Muscle of arm (tissue), 12 donors: ENCODE measurements around the gene KCNA3. TPM values are rescaled to one million over a fixed set of nuclear protein-coding genes. Genes with fewer than 3 reads are reported as not detected.
"Not testable (repeated sequence)": the region's sequence is repeated elsewhere in the genome, so short reads cannot be mapped to it uniquely, and the experiment has no call there.

Source experiments
- DNase-seq: peaks from one replicate; pipeline ENCODE4 v3.0.0-alpha.2; 2013
- polyA plus RNA-seq, 12 donors: library from polyadenylated mRNA; unstranded; fragments of 120-200 nt; gene quantifications; one replicate each; pipeline ENCODE4 v1.2.1, GENCODE V29; 2013; ENCODE audit not compliant: insufficient read length in 12 of 12

Gene KCNA3
- polyA plus RNA-seq, 12 donors, result 0.08 to 0.39 (median 0.20) TPM; not detected in 4

DNA sequence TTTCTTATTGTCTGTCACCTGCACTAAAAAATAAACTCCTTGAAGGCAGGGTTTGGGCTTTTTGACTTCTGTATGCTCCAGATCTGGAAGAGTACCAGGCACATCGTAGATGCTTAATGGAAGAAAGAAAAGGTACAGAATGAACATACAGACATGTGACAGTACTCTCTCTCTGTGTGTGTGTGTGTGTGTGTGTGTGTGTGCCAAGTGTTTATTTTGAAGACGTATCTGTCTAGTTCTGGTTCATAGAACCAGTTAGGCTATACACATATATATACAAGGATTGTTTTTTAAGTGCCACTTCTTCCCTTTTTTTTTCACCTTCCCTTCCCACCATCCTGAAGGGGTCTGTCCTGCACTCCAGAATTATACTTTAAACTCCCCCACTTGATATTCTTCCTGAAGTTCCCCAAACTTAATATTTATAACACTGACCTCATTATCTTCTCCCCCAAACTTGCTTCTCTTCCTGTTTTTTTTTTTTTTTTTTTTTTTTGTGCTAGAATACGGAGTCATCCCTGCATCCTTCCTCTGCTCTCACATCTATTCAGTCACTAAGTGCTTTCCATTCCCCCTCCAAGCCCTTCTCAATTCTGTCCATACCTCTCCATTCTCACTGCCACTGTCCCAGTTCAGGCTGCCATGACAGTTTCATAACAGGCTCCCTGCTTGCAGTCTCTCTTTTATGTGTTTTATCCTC is 5.4 kb upstream of the KCNA3 start:
- no peak for DNase-seq

DNA sequence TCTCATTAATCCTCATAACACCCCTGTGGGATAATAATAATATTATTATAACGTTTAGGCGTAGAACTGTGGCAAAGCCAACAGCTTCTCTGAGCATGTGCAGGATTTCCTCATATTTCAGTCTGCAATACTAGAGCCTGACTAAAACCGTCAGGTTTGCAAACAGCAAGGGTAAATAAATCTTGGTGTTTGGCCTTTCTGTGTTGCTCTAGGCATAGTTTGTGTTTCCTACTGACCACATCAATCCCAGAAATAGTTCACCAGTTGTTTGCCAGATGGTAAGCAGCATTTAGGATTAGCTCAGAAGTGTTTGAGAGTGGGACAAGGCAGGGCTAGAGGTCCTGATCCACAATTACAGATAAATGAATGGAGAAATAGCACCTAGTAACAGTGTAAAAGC is 2.8 kb upstream of the KCNA3 start:
- DNase-seq, result no peak

DNA sequence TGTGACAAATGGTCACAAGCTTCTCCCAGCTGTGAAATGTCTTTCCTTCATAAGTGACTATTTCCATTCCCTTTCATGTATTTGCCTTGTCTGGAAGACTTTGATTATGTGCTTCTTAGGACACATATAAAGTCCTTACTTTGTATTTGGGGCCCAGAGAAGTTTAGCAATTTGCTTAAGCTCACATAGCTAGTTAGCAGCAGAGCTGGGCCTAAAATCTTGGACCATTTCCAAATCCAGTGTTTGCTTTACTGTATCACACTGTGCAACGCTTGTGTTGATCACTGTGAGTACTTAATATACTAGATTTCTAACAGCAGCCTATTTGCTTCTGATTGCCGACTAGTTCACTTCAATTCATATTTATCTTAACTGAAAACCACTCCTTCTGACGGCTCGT is 2.2 kb upstream of the KCNA3 start:
- no peak for DNase-seq

DNA sequence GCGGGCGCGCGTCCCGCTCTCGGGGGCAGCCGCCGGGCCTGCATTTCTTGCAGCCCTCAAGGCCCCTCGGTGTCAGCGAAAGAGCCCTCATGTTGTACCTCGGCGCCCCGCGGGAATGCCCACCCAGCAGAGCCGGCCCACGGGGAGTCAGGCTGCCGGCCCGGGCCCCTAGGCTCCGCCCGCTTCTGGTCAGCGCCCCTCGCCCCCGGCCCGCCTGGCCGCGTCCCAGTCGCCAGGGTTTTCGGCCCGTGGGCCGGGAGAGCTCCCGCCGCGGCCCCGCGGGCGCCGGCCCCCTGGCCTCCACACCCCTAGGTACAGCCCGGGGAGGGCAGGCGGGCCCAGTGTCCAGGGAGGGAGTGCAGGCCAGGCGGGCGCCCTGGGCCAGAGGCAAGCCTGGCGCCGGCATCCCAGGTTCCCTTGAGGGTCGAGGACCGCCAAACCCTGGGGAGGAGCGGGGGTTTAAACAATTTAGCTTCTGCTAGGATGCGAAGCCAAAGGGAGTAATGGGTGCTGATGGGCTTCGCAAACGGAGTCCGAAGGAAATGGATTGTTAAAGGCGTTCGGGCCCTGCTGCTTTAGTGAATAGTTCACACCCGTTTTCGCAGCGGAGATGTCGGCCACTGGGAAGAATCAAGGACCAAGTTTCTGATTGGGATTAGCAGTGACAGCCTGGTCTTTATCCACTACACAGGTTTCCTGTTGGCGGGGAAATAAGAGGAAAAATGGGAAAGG is 486 bp upstream of the KCNA3 start:
- DNase-seq, result no peak

DNA sequence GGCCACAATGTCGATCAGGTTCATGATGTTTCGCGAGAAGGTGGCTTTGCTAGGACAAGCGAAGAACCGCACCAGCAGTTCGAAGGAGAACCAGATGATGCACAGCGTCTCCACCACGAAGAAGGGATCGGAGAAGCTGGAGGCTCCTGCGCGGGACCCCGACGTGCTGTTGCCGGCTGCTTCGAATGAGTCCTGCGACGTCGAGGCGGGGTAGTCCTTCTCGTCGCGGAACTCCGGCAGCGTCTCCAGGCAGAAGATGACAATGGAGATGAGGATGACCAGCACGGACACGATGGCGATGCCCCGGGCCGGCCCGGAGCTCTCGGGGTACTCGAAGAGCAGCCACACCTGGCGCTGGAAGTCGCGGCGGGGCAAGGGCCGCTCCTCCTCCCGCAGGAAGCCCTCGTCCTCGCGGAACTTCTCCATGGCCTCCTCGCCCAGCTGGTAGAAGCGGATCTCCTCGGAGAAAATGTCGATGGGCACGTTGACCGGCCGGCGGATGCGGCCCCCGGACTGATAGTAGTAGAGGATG is 869 bp downstream of the KCNA3 start:
- DNase-seq, result no peak

DNA sequence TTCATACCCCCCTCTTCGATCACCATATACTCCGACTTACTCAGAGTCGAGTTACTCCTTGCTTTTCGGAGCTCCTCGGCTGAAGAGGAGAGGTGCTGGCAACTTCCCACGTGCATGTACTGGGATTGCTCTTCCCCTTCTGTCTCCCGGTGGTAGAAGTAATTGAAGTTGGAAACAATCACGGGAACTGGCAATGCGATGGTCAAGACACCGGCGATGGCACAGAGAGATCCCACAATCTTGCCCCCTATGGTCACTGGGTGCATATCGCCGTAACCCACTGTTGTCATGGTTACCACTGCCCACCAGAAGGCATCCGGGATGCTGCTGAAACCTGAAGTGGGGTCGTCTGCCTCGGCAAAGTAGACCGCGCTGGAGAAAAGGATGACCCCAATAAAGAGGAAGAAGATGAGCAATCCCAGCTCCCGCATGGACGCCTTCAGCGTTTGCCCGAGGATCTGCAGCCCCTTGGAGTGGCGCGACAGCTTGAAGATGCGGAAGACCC is 1.5 kb downstream of the KCNA3 start:
- no peak for DNase-seq

DNA sequence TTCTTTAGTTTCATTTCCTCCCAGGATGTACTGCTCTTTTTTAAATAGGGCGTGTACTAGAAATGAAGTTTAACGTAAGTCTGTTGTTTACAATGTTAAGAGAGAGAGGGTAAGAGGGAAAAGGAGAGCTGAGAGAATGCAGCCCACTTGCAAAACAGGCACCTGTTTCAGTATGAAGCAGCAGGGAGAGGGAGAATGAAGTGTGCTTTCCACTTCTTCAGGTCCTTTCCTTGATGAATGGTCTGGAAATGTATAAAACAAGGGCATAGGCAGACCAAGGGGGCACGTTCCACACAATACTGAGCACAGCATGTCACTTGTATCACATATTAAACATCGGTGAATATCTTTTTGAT is 2.0 kb downstream of the KCNA3 start:
- DNase-seq, result no peak

DNA sequence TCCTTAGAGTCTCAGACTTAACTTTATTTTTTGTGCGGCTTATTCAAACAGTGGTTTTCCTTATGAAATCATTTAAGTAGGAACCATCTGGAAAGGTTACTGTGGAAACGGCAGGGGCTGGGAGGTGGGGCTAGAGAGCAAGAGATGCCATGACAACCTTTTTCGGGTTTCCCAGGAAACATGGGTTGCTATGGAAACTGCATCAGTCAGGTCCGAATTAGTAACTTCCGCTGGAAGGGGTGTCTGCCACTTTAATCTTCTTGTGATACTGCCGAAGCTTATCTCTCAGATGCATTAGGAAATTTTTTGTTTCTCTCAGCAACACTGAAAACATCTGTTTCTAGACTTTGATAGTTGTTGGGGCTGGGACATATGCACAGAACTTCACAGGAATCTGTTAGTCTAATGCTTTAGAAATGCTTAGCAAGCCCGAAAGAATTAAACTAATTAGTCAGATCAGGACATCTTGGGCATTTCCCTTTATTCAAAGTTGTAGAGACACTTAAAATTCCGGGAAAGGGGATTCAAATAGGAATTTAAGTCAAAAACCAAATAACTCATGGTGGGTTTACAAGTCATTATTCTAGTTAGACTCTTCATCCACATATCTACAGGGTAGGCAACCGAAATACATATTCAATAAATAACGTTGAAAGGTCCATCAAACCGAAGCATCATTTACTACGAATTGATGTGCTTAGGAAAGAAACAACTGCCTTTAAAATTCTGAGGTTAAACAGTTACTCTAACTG is 2.6 kb downstream of the KCNA3 start:
- no peak for DNase-seq

DNA sequence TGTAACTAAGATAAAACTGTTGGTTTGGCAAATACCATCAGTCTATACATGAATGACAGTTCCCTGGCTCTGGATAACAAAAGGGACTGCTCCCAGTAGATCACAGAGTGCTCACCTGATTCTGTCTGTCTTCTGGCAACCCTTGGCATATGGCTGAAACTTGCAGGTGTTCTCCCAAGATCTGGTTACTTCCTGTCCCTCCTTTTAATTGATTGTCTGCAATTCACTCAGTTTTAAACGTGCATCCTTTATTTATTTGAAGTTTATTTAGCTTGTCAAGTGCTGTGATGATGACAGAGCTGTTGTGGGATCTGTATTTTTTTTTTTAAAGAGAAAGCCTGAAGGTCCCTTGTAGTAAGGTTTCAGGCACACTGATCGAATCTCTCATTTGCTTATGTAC is 3.4 kb downstream of the KCNA3 start:
- no peak for DNase-seq

DNA sequence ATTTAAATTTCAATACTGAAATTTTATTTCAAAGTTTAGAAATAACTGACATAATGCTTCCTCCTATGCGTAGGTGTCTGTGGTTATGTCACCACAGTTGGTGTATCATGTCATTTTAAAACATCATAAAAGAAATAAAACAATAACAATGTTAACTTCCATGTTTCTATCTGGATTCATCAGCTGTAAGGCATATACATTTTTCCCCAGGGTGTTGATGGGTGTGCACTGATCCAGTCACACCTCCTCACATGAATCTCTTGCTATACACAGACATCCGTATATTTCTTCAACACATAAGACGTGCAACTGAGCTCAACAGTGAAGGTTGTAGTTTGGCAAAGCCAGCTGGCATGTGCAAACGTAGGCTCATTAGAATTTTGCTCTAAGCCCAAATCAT is 6.2 kb downstream of the KCNA3 start:
- no peak for DNase-seq

DNA sequence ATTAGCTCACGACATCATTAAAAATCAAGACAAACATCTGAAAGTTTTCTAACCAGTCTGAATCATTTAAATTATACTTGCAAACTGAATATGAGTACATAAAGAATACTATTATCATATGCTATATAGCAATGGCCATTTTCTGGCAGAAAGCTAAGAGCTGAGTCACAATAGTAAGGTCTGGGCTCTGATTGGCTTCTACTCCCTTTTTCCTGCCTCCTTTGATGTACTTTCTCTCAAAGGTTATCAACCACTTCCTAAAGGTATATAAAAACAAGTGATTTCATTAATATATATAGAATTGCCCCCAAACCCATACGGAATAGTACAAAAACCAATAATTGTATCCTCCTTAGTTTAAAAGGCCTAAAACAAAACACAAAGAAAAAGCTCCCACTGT is 7.0 kb downstream of the KCNA3 start:
- DNase-seq, result no peak

DNA sequence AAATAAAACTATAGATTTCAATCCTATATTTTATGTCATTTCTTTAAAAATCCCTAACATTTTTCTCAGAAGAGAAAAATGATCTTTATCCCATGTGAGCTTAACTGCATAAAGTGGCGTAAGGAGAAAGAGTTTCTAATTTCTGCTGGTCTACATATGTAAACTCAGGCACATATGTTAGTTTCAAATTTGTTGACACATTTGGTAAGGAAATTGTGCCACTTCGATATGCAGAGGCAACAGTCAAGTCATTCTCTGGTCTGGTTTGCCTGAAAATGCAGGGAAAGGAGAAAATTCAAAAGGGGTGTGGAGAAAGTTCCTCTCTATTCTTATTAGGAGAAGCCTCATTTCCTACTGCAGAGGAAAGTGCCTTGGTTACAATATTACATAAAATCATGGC is 11.5 kb downstream of the KCNA3 start:
- DNase-seq, result no peak

DNA sequence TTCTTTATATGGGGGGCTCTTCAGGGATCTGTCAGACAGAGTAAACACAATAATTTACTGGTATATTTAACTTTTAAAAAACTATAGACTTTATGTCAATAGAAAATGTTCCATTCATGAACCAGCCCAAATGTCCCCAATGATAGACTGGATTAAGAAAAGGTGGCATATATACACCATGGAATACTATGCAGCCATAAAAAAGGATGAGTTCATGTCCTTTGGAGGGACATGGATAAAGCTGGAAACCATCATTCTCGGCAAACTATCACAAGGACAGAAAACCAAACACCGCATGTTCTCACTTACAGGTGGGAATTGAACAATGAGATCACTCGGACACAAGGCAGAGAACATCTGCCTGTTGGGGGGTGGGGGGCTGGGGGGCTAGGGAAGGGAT is 15.2 kb downstream of the KCNA3 start:
- not testable (repeated sequence) for DNase-seq

DNA sequence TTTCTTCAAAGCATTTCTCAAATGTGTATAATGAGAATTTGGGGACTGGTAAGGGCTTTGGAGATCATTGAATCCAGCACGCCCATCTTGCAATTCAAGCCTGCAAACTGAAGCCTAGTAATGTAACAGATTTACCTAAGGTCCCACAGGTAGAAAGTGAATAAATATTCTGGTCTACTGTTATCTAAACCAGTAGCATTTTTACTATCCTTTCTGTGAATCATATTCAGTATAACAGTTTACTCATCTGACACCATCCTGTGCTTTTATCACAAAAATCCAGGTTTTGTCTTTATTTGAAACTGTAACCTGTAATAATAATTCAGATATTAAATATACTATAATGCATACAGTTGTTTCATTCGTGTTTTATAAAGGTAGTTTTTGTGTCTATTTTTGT is 17.4 kb downstream of the KCNA3 start:
- no peak for DNase-seq

DNA sequence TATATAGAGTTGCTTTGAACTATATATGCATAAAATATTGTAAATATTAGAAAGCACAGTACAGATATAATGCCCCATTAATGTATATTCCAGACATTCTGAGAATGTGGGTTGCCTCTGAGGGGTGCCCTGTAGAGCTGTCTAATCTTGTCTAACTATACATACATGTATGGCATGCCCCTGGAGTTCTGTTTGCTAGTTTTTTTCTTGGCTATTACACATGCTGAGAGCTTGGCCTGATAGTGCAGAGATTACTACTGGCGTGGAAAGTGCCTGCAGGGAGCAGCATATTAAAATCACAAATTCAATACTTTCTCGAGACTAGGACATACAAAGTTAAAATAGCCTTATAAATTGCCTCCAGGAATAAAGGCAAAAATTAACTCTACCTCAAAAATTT is 24.1 kb downstream of the KCNA3 start:
- no peak for DNase-seq

DNA sequence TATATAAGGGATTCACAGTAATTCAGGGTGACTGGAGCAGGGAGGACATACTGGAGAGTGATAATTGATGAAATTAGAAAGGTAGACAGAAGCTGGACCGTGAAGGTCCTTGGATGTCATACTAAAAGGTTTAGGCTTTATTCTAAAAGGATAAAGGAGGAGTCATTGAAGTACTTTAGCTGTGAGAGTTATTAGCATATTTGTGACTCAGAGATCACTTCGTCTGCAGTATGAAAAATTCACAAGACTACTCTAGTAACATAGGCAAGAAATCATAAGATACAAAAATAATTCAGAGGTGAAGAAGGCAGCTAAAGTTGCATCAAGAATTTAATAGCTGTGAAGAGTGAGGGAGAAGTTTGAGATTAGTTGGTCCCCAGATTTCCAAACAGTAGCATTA is 26.3 kb downstream of the KCNA3 start:
- no peak for DNase-seq

DNA sequence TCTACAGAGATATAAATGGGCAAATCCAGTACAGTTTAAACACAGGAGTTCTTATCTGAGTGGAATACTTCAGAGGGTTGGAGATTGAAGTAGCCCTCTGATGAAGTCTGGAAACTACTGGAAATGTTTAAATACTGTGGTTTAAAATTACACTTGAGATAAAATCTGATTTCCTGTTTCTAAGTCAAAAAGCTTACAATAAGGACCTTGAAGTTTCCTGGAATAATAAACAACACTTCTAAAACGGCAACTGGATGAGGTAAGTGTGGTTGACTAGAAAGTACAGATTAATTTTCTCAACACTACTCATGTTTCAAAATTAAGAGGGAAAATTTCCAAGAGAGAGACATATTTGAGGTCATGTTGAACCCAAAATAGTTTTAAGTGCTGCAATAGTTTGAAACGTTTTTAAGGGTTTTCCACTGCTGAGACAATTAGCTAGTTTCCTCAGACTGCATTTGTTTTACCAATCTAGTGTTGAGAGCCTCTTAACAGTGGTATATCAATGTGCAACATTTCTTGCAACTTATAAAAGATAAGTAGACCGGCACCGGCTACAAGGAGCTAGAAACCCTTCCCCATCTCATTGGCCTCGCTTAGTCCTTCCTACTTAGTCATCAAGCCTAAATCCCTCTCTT is 27.4 kb downstream of the KCNA3 start:
- no peak for DNase-seq

DNA sequence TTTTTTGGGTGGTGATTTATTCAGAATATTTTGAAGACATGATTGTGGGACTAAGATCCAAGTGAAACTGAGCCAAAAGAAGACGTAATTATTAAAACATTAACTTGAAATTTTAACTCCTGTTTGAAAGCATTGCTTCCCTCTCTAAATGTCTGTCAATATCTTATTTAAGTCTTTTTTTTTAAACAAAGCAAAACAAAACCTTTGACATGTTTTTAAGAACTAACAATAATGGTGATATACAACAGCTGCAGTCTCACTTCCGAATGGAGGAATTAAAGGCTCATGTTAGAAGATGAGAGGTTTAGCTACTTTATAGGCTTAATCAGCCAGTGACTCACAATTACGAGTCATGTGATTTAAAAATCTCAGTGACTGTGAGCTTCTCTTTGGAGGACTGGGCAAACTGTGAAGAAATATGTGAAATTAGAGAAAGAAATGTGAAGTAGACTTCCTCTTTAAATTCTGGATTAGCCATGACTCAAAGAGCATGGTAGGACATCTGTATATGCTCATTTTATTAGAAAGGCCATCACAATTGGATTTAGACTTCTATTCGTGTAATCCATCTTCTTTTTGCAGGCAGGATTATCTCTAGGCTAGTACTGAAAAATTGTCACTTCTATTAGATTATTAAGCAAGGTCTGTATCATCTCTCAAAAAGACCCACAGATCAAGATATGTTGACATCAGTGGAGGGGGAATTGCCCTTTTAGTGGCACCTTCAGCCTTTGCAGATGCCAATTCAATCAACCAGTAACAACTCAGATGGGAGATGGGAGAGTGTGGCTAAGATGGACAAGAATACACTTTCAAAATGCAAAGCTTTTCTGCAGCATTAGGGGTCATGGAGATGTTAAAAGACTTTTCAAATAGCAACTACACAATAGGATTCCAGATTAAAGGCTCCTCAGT is 28.7 kb downstream of the KCNA3 start:
- no peak for DNase-seq

DNA sequence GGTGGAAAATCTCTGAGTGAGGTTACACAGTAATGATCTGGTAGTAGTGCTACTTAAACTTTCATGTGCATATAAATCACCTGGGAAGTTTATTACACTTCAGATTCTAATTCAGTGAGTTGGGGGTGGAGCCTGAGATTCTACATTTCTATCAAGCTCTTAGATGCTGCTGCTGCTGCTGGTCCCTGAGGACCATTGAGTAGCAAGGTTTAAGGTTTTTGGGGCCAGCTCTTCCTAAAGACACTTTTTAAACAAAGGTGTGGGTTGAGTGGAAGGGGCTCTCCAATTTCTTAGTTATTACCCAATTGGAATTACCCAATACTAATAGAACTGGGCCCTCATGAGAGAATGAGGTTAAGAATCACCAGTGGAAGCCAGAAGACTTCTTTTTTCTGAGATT is 29.5 kb downstream of the KCNA3 start:
- DNase-seq, result no peak

DNA sequence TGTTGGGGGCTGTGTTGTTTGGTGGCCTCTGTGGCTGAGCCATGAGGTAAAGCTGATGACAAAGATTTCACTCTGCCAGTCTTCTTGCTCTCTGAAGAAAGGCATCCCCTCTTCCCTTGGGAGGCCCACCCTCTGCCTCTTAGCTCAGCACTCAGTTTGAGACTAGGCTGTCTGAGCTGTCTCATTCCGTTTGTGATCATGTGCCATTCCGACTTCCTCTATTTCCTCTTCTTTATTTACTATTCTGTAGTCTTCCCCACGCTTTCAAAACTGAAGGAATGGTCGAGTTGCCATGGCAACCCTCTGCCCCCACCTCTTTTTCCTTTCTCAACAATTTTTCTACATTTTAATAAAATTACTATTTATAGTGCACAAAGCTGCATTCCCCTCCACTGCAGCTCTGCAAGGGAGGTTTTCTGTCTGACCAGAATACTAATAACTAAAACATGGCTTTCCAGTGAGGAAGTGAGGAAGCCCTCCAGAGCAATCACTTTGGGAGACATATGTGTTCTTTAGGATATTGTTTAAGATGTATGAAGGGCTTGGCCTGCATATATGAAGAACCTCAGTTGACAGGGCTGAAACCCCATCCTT is 30.8 kb downstream of the KCNA3 start:
- no peak for DNase-seq
